Urinary bladder (tissue), 4 donors: ENCODE data around the gene STRBP. TPM values are rescaled to one million over a fixed set of nuclear protein-coding genes. Genes with fewer than 3 reads are reported as not detected.
"Not testable (repeated sequence)": the region's sequence is repeated elsewhere in the genome, so short reads cannot be mapped to it uniquely, and the experiment has no call there.

Source experiments
- DNase-seq: peaks from one replicate; pipeline ENCODE4 v3.0.0-alpha.2; 2015; ENCODE audit errors: extremely low spot score
- H3K27ac ChIP-seq: one replicate; pipeline ENCODE4 v1.5.1; 2013; ENCODE audit warnings: low read depth, mild to moderate bottlenecking, moderate library complexity
- H3K36me3 ChIP-seq: one replicate; pipeline ENCODE4 v1.6.1; 2013; ENCODE audit warnings: mild to moderate bottlenecking, moderate library complexity; ENCODE audit not compliant: insufficient read depth
- H3K4me1 ChIP-seq: one replicate; pipeline ENCODE4 v1.6.1; 2013; ENCODE audit warnings: mild to moderate bottlenecking, moderate library complexity; ENCODE audit not compliant: insufficient read depth
- H3K4me3 ChIP-seq: one replicate; pipeline ENCODE4 v1.5.1; 2013; ENCODE audit warnings: low read depth, low read length
- WGBS: extraction: QIAGEN DNeasy Blood & Tissue Kit; methylation state at CpG from one replicate; pipeline ENCODE4 v1.1.7; 2013; 5-methylcytosine and 5-hydroxymethylcytosine counted together
- polyA plus RNA-seq: library from polyadenylated mRNA; stranded (reverse); fragments of 200-250 nt; gene quantifications from one replicate; pipeline ENCODE4 v1.2.3, GENCODE V29; 2013
- total RNA-seq: library from RNA; depleted of rRNA; stranded (reverse); fragments of >200 nt; gene quantifications from one replicate; pipeline ENCODE4 v1.2.3, GENCODE V29; 2014
- donor health status: healthy with polysubstance abuse.
- donor health status: healthy.

Gene STRBP
- total and polyA plus RNA-seq, 2 donors, result 6.8 to 17.1 TPM

- Histone ChIP-seq H3K4me3 (no peak overlapping the region), H3K27ac (no peak overlapping the region), H3K4me1 (no peaks in the 10 kb centered on the region), H3K36me3 (no peaks in the 10 kb centered on the region)
- DNase-seq, result no peak
- WGBS, result 89% methylated on average over 2 of the region's 2 CpGs
These were observed 48.3 kb downstream of the STRBP start for GRCh38 chr9:123220127-123220526.

GRCh38 chr9:123218831-123219230 lies 49.6 kb downstream of the STRBP start:
- WGBS, result 77% methylated on average over 3 of the region's 3 CpGs

GRCh38 chr9:123217128-123217654 lies 51.2 kb downstream of the STRBP start:
- Histone ChIP-seq H3K36me3 (no peaks in the 10 kb centered on the region), H3K27ac (no peak overlapping the region), H3K4me3 (no peak overlapping the region), H3K4me1 (no peaks in the 10 kb centered on the region)
- WGBS, result 48% methylated on average over 2 of the region's 2 CpGs
- DNase-seq, result no peak

More at GRCh38 chr9:123218831-123219230, 49.6 kb downstream of the STRBP start:
- no peak overlapping the region for H3K4me3 ChIP-seq
- DNase-seq, result no peak
- H3K27ac ChIP-seq, result no peak overlapping the region
- no peaks in the 10 kb centered on the region for H3K36me3 ChIP-seq
- no peaks in the 10 kb centered on the region for H3K4me1 ChIP-seq

- WGBS, result 65% methylated on average over 5 of the region's 5 CpGs
- H3K4me1 ChIP-seq, result no peaks in the 10 kb centered on the region
- no peaks in the 10 kb centered on the region for H3K36me3 ChIP-seq
- no peak overlapping the region for H3K4me3 ChIP-seq
- H3K27ac ChIP-seq, result no peak overlapping the region
- no peak for DNase-seq
These were observed 52.1 kb downstream of the STRBP start for GRCh38 chr9:123216251-123216797.

- Histone ChIP-seq H3K4me1 (no peaks in the 10 kb centered on the region), H3K4me3 (no peak overlapping the region), H3K36me3 (no peaks in the 10 kb centered on the region), H3K27ac (no peak overlapping the region)
- 94% methylated on average over 3 of the region's 3 CpGs for WGBS
- DNase-seq, result no peak
These were observed 57.3 kb downstream of the STRBP start for GRCh38 chr9:123211081-123211480.

GRCh38 chr9:123208626-123209174 lies 59.7 kb downstream of the STRBP start:
- Histone ChIP-seq H3K36me3 (no peaks in the 10 kb centered on the region), H3K4me3 (no peak overlapping the region), H3K27ac (no peak overlapping the region), H3K4me1 (no peaks in the 10 kb centered on the region)
- no peak for DNase-seq
- WGBS, result 43% methylated on average over 1 of the region's 1 CpG

GRCh38 chr9:123206065-123206464 lies 62.3 kb downstream of the STRBP start:
- no peak overlapping the region for H3K27ac ChIP-seq
- no peak overlapping the region for H3K4me3 ChIP-seq
- 94% methylated on average over 6 of the region's 6 CpGs for WGBS
- H3K4me1 ChIP-seq, result no peaks in the 10 kb centered on the region
- no peaks in the 10 kb centered on the region for H3K36me3 ChIP-seq
- DNase-seq, result no peak

- Histone ChIP-seq H3K4me1 (no peaks in the 10 kb centered on the region), H3K4me3 (no peak overlapping the region), H3K36me3 (no peaks in the 10 kb centered on the region), H3K27ac (no peak overlapping the region)
- 92% methylated on average over 2 of the region's 2 CpGs for WGBS
- no peak for DNase-seq
These were observed 67.3 kb downstream of the STRBP start for GRCh38 chr9:123201083-123201482.

GRCh38 chr9:123200469-123200868 lies 67.9 kb downstream of the STRBP start:
- 95% methylated on average over 13 of the region's 13 CpGs for WGBS
- DNase-seq, H3K4me3 ChIP-seq, H3K4me1 ChIP-seq, H3K36me3 ChIP-seq, H3K27ac ChIP-seq: not testable (repeated sequence)

- H3K36me3 ChIP-seq, result no peaks in the 10 kb centered on the region
- no peak for DNase-seq
- H3K27ac ChIP-seq, result no peak overlapping the region
- no peak overlapping the region for H3K4me3 ChIP-seq
- 98% methylated on average over 1 of the region's 1 CpG for WGBS
- no peaks in the 10 kb centered on the region for H3K4me1 ChIP-seq
These were observed 72.3 kb downstream of the STRBP start for GRCh38 chr9:123196124-123196523.

- Histone ChIP-seq H3K27ac (no peak overlapping the region), H3K4me3 (no peak overlapping the region), H3K4me1 (no peaks in the 10 kb centered on the region), H3K36me3 (no peaks in the 10 kb centered on the region)
- no peak for DNase-seq
- WGBS, result 86% methylated on average over 1 of the region's 1 CpG
These were observed 74.4 kb downstream of the STRBP start for GRCh38 chr9:123194023-123194422.

- 83% methylated on average over 1 of the region's 1 CpG for WGBS
- no peaks in the 10 kb centered on the region for H3K4me1 ChIP-seq
These were observed 76.7 kb downstream of the STRBP start for GRCh38 chr9:123191680-123192079.

GRCh38 chr9:123191260-123191659 lies 77.1 kb downstream of the STRBP start:
- WGBS, result 60% methylated on average over 4 of the region's 4 CpGs
- Histone ChIP-seq H3K27ac (no peak overlapping the region), H3K4me1 (no peaks in the 10 kb centered on the region), H3K4me3 (no peak overlapping the region), H3K36me3 (no peaks in the 10 kb centered on the region)
- DNase-seq, result no peak

More at GRCh38 chr9:123191680-123192079, 76.7 kb downstream of the STRBP start:
- Histone ChIP-seq H3K4me3 (no peak overlapping the region), H3K36me3 (no peaks in the 10 kb centered on the region), H3K27ac (no peak overlapping the region)
- DNase-seq, result no peak

- Histone ChIP-seq H3K4me3 (no peak overlapping the region), H3K4me1 (no peaks in the 10 kb centered on the region), H3K27ac (no peak overlapping the region), H3K36me3 (no peaks in the 10 kb centered on the region)
- DNase-seq, result no peak
- 98% methylated on average over 1 of the region's 1 CpG for WGBS
These were observed 81.3 kb downstream of the STRBP start for GRCh38 chr9:123187131-123187530.
